SK-N-SH (cell line): ENCODE results near the gene MYO15A. TPM values are rescaled to one million over a fixed set of nuclear protein-coding genes. Genes with fewer than 3 reads are reported as not detected.

ENCODE experiments used
- CTCF ChIA-PET: fragments of 300-600, 350-600 bp; formaldehyde crosslinking; extraction: SDS; loops from one replicate; lab custom pipeline; 2021; lab: Yijun Ruan, JAX
- POLR2A ChIA-PET: fragments of 350-600 bp; sonication (Branson Sonifier 250); formaldehyde crosslinking; extraction: SDS; loops from one replicate; lab custom pipeline; 2020; ENCODE audit warnings: antibody characterized with exemption, inconsistent platforms; lab: Yijun Ruan, JAX
- DNase-seq: peaks from one replicate; pipeline ENCODE4 v3.0.0; 2012
- H2AFZ ChIP-seq: fragments of 200-600 bp; sonication (generic); 2 replicates; pipeline ENCODE4 v1.8.1; 2016; ENCODE audit warnings: antibody characterized with exemption, mild to moderate bottlenecking, low read depth
- H3F3A ChIP-seq: fragments of 200-600 bp; sonication (generic); replicated peaks from 2 replicates; pipeline ENCODE3; 2016; ENCODE audit warnings: antibody characterized with exemption, mild to moderate bottlenecking; ENCODE audit not compliant: insufficient read depth
- H3K27ac ChIP-seq, 2 experiments: fragments of 200-500 bp in 1 of 2; fragments of 200-600 bp in 1 of 2; sonication (Bioruptor generic) in 1 of 2; sonication (generic), shearing (Covaris generic) in 1 of 2; 2 replicates each; pipeline versions ENCODE4 v1.5.1 to v1.6.1; 2014 to 2016; ENCODE audit warnings: low read depth in 2 of 2, inconsistent platforms in 1 of 2, low read length in 1 of 2, mild to moderate bottlenecking in 1 of 2, mixed read lengths in 1 of 2
- H3K27me3 ChIP-seq: fragments of 200-600 bp; sonication (generic), shearing (Covaris generic); 2 replicates; pipeline ENCODE4 v1.6.1; 2016; ENCODE audit warnings: mixed run types; ENCODE audit not compliant: insufficient read depth
- H3K36me3 ChIP-seq, 2 experiments: fragments of 200-500 bp in 1 of 2; fragments of 200-600 bp in 1 of 2; sonication (Bioruptor generic) in 1 of 2; sonication (generic) in 1 of 2; replicated peaks in 1 of 2; 2 replicates each; pipeline versions ENCODE3 to v1.5.1; 2014 to 2016; ENCODE audit warnings: low read length in 1 of 2, mild to moderate bottlenecking in 1 of 2; ENCODE audit not compliant: insufficient read depth in 2 of 2, control insufficient read depth in 1 of 2
- H3K4me1 ChIP-seq, 2 experiments: fragments of 200-500 bp in 1 of 2; fragments of 200-600 bp in 1 of 2; sonication (Bioruptor generic) in 1 of 2; sonication (generic), shearing (Covaris generic) in 1 of 2; 2 replicates each; pipeline versions ENCODE4 v1.5.1 to v1.6.1; 2014 to 2016; ENCODE audit warnings: low read depth in 1 of 2, low read length in 1 of 2, mixed run types in 1 of 2; ENCODE audit not compliant: insufficient read depth in 2 of 2, control insufficient read depth in 1 of 2
- H3K4me2 ChIP-seq: fragments of 200-600 bp; sonication (generic), shearing (Covaris generic); 2 replicates; pipeline ENCODE4 v1.6.1; 2017; ENCODE audit warnings: mixed run types
- H3K4me3 ChIP-seq, 2 experiments: fragments of 200-500 bp in 1 of 2; fragments of 200-600 bp in 1 of 2; sonication (Bioruptor generic) in 1 of 2; sonication (generic), shearing (Covaris generic) in 1 of 2; 2 replicates each; pipeline versions ENCODE4 v1.5.1 to v1.8.1; 2014 to 2016; ENCODE audit warnings: low read depth in 2 of 2, inconsistent platforms in 1 of 2, low read length in 1 of 2, mild to moderate bottlenecking in 1 of 2, mixed read lengths in 1 of 2, moderate library complexity in 1 of 2
- H3K79me2 ChIP-seq: fragments of 200-600 bp; sonication (generic); 2 replicates; pipeline ENCODE4 v1.8.1; 2017; ENCODE audit warnings: mild to moderate bottlenecking; ENCODE audit not compliant: insufficient read depth
- H3K9ac ChIP-seq: fragments of 200-600 bp; sonication (generic); 2 replicates; pipeline ENCODE4 v1.6.1; 2017; ENCODE audit warnings: mixed run types
- H3K9me2 ChIP-seq: fragments of 200-600 bp; sonication (generic); 2 replicates; pipeline ENCODE4 v1.6.1; 2017; ENCODE audit warnings: mixed run types
- H3K9me3 ChIP-seq: fragments of 200-600 bp; sonication (generic); 2 replicates; pipeline ENCODE4 v1.6.1; 2017; ENCODE audit warnings: mixed run types, mild to moderate bottlenecking, moderate library complexity
- H4K20me1 ChIP-seq: fragments of 200-600 bp; sonication (generic); 2 replicates; pipeline ENCODE4 v1.6.1; 2017; ENCODE audit warnings: mild to moderate bottlenecking, mixed run types; ENCODE audit not compliant: insufficient read depth
- CTCF ChIP-seq: fragments of 200-600 bp; sonication (generic); IDR thresholded peaks from 2 replicates; pipeline ENCODE4 v1.6.1; 2017; ENCODE audit warnings: antibody characterized with exemption, mild to moderate bottlenecking, moderate library complexity
- EP300 ChIP-seq, 2 experiments: IDR thresholded peaks; 2 replicates each; pipeline versions ENCODE4 v1.4.0 to v1.6.1; 2012; ENCODE audit warnings: borderline replicate concordance in 1 of 2, low read depth in 1 of 2, low read length in 1 of 2
- EZH2phosphoT487 ChIP-seq: fragments of 200-600 bp; sonication (generic); IDR thresholded peaks from 2 replicates; pipeline ENCODE4 v1.6.1; 2017; ENCODE audit warnings: low read depth, mixed run types, mild to moderate bottlenecking, antibody characterized with exemption, moderate library complexity, borderline replicate concordance
- FOSL2 ChIP-seq: IDR thresholded peaks from 2 replicates; pipeline ENCODE4 v1.4.0; 2012; ENCODE audit warnings: low read depth, mild to moderate bottlenecking, moderate library complexity, borderline replicate concordance
- FOXJ3 ChIP-seq: sonication (generic); formaldehyde crosslinking; IDR thresholded peaks from 2 replicates; pipeline ENCODE4 v1.5.1; 2020; ENCODE audit warnings: mild to moderate bottlenecking, missing genetic modification reagents
- FOXM1 ChIP-seq: IDR thresholded peaks from 2 replicates; pipeline ENCODE4 v1.4.0; 2012; ENCODE audit warnings: low read depth, mild to moderate bottlenecking
- GATA2 ChIP-seq: sonication (generic); formaldehyde crosslinking; IDR thresholded peaks from 2 replicates; pipeline ENCODE4 v1.5.0; 2020; ENCODE audit warnings: mild to moderate bottlenecking, missing genetic modification reagents
- IRF3 ChIP-seq: fragments of 150-350 bp; IDR thresholded peaks from 2 replicates; pipeline ENCODE4 v1.6.1; 2016; ENCODE audit warnings: mild to moderate bottlenecking, low read depth, low read length
- JUND ChIP-seq: IDR thresholded peaks from 2 replicates; pipeline ENCODE4 v1.4.0; 2012
- NFIC ChIP-seq: IDR thresholded peaks from 2 replicates; pipeline ENCODE4 v1.4.0; 2012; ENCODE audit warnings: borderline replicate concordance
- PBX3 ChIP-seq: IDR thresholded peaks from 2 replicates; pipeline ENCODE4; 2012
- RAD21 ChIP-seq: IDR thresholded peaks from 2 replicates; pipeline ENCODE4 v1.6.1; 2012; ENCODE audit warnings: mild to moderate bottlenecking, low read length
- RCOR1 ChIP-seq: fragments of 150-350 bp; IDR thresholded peaks from 2 replicates; pipeline ENCODE4 v1.6.1; 2017; ENCODE audit warnings: antibody characterized with exemption, low read length
- SIN3A ChIP-seq: IDR thresholded peaks from 2 replicates; pipeline ENCODE4 v1.6.1; 2012; ENCODE audit warnings: low read depth, mild to moderate bottlenecking, low read length, moderate library complexity, borderline replicate concordance
- TCF12 ChIP-seq: IDR thresholded peaks from 2 replicates; pipeline ENCODE4 v1.4.0; 2012
- ZBTB33 ChIP-seq: IDR thresholded peaks from 2 replicates; pipeline ENCODE4 v1.4.0; 2012; ENCODE audit warnings: low read depth, borderline replicate concordance
- WGBS: methylation state at CpG from one replicate; pipeline ENCODE4 v1.1.6; 2017; ENCODE audit warnings: low lambda C conversion rate; 5-methylcytosine and 5-hydroxymethylcytosine counted together
- polyA plus RNA-seq, 3 experiments: library from polyadenylated mRNA; depleted of rRNA; stranded (reverse); fragments of >200 nt; gene quantifications; 2 replicates each; pipeline ENCODE4 v1.2.3, GENCODE V29; 2012
- TF ChIP-seq, protein P1 (sequence below): IDR thresholded peaks from 2 replicates; pipeline ENCODE4 v1.4.0; 2012; ENCODE audit warnings: low read depth, borderline replicate concordance

MYO15A gene
- polyA plus RNA-seq, 1 of the 3 experiments (the other 2 are of a cell fraction), result 0.43 TPM

DNA sequence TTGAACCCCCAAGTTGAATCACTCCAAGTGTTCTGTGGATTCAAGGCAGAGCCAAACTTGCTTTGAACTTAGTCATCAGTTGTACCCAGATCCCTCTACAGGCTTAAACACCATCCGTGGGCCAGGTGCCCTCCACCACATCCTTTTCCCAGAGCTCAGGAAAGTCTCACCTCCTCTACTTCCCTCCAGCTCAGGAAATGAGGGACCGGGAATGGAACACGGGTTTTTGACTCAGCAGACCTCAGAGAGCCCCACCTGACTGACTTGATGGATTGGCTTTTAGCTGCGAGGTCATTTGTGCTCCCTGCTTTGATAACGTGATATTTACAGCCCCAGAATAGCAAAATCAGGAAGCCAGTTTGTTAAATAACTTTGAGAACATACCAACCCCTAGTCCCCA lies 49.3 kb upstream of the MYO15A start (continued):
- TF ChIP-seq PBX3, result no peak
- TF ChIP-seq RAD21, result no peak

- H3K4me3 ChIP-seq, result no peak overlapping the region
- no peaks in the 10 kb centered on the region for H3K79me2 ChIP-seq
- ChIA-PET CTCF (no interaction called here), POLR2A (no interaction called here)
- TF ChIP-seq EZH2phosphoT487, result no peak
- no peak for TF ChIP-seq RAD21
- no peak for TF ChIP-seq FOSL2
- no peak for TF ChIP-seq TCF12
- H3K9ac ChIP-seq, result no peak overlapping the region
- no peaks in the 10 kb centered on the region for H4K20me1 ChIP-seq
- no peak overlapping the region for H2AFZ ChIP-seq
- no peak for DNase-seq
- H3K9me2 ChIP-seq, result no peaks in the 10 kb centered on the region
- H3K4me2 ChIP-seq, result no peak overlapping the region
- no peaks in the 10 kb centered on the region for H3F3A ChIP-seq
- H3K36me3 ChIP-seq, result peaks cover 18 to 39% of the 10 kb centered on the region in 2 experiments
- H3K27me3 ChIP-seq, result no peaks in the 10 kb centered on the region
- WGBS, result 87% methylated on average over 2 of the region's 2 CpGs
- no peaks in the 10 kb centered on the region for H3K4me1 ChIP-seq
- H3K27ac ChIP-seq, result no peak overlapping the region
- no peaks in the 10 kb centered on the region for H3K9me3 ChIP-seq
These were observed 44.5 kb upstream of the MYO15A start for GRCh38 chr17:18064053-18064452.

GRCh38 chr17:18065546-18065945 lies 43.0 kb upstream of the MYO15A start:
- no peak overlapping the region for H3K4me3 ChIP-seq
- H3K27ac ChIP-seq, result no peak overlapping the region
- WGBS, result 95% methylated on average over 5 of the region's 11 CpGs
- peaks cover 15 to 33% of the 10 kb centered on the region in 2 experiments for H3K36me3 ChIP-seq
- no peaks in the 10 kb centered on the region for H3K4me1 ChIP-seq
- no peak overlapping the region for H3K9ac ChIP-seq
- no peak overlapping the region for H3K4me2 ChIP-seq
- no peaks in the 10 kb centered on the region for H3K9me3 ChIP-seq
- no peaks in the 10 kb centered on the region for H3K9me2 ChIP-seq
- ChIA-PET CTCF (no interaction called here), POLR2A (no interaction called here)
- H3K79me2 ChIP-seq, result no peaks in the 10 kb centered on the region
- no peak overlapping the region for H2AFZ ChIP-seq
- DNase-seq, result no peak
- H3F3A ChIP-seq, result no peaks in the 10 kb centered on the region
- no peaks in the 10 kb centered on the region for H4K20me1 ChIP-seq
- H3K27me3 ChIP-seq, result no peaks in the 10 kb centered on the region
- TF ChIP-seq PBX3 (no peak), EZH2phosphoT487 (no peak), GATA2 (CRISPR knock-in tag) (no peak), TCF12 (no peak), FOXM1 (no peak), JUND (no peak), ZBTB33 (no peak), FOXJ3 (CRISPR knock-in tag) (no peak), SIN3A (no peak), RCOR1 (no peak), CTCF (no peak), NFIC (no peak), RAD21 (no peak), IRF3 (no peak), EP300 (IDR thresholded peaks at IDR 0.05; ENCODE audit: borderline replicate concordance in 1 of 2, low read depth in 1 of 2, low read length in 1 of 2) (no peak)
- TF ChIP-seq, protein P1, sequence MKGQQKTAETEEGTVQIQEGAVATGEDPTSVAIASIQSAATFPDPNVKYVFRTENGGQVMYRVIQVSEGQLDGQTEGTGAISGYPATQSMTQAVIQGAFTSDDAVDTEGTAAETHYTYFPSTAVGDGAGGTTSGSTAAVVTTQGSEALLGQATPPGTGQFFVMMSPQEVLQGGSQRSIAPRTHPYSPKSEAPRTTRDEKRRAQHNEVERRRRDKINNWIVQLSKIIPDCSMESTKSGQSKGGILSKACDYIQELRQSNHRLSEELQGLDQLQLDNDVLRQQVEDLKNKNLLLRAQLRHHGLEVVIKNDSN, result no peak
